GM21723 (cell line): Measurements from ENCODE around the gene DYNC1H1.

Source experiments
- ATAC-seq: cut with Tn5 transposase; IDR thresholded peaks from one replicate; pipeline ENCODE4 v1.9.1; 2021; ENCODE audit warnings: mild to moderate bottlenecking, moderate library complexity; ENCODE audit not compliant: unreplicated experiment

Gene DYNC1H1

GRCh38 chr14:102085948-102086708, 121.8 kb downstream of the DYNC1H1 start:
- peak; percentile 32 for ATAC-seq

- no peak for ATAC-seq
Measured at GRCh38 chr14:102086709-102086971, 122.3 kb downstream of the DYNC1H1 start.

- ATAC-seq: peak; percentile 68
Measured at GRCh38 chr14:102086972-102087761, 122.8 kb downstream of the DYNC1H1 start, which contains the start of gene HSP90AA1. TSS of gene HSP90AA1 (minus strand) at chr14:102087044. CDS start at chr14:102086378, 666 bp downstream.

- ATAC-seq: no peak
Measured at GRCh38 chr14:102087762-102088011, 123.3 kb downstream of the DYNC1H1 start.

GRCh38 chr14:102088012-102088792, 123.8 kb downstream of the DYNC1H1 start:
- ATAC-seq: no peak

GRCh38 chr14:102089621-102090343, 125.4 kb downstream of the DYNC1H1 start:
- ATAC-seq: no peak

- no peak for ATAC-seq
Measured at GRCh38 chr14:102090713-102091112, 126.3 kb downstream of the DYNC1H1 start.

- no peak for ATAC-seq
Measured at GRCh38 chr14:102092806-102093205, 128.4 kb downstream of the DYNC1H1 start.

GRCh38 chr14:102094101-102094500, 129.7 kb downstream of the DYNC1H1 start:
- no peak for ATAC-seq

- ATAC-seq: no peak
Measured at GRCh38 chr14:102095231-102095870, 131.0 kb downstream of the DYNC1H1 start.

GRCh38 chr14:102095871-102096568, 131.6 kb downstream of the DYNC1H1 start:
- ATAC-seq: no peak

- ATAC-seq: no peak
Measured at GRCh38 chr14:102096569-102097188, 132.3 kb downstream of the DYNC1H1 start.

GRCh38 chr14:102097441-102098135, 133.2 kb downstream of the DYNC1H1 start:
- no peak for ATAC-seq

- peak; percentile 71 for ATAC-seq
Measured at GRCh38 chr14:102103062-102103695, 138.8 kb downstream of the DYNC1H1 start.

- ATAC-seq: no peak
Measured at GRCh38 chr14:102105369-102105768, 141.0 kb downstream of the DYNC1H1 start.
